Hematopoietic multipotent progenitor cell treated with erythropoietin and hydrocortisone succinate and interleukin-3 and kit ligand, for 15 days (in vitro differentiated cells): Measurements from ENCODE around the gene APEX1.

Source experiments
- DNase-seq: peaks from one replicate; pipeline ENCODE4 v3.0.0-alpha.2; 2015; ENCODE audit warnings: low spot score

The APEX1 gene

GRCh38 chr14:20454516-20455354, at the start of gene APEX1, which contains the start of gene OSGEP:
Gene APEX1 (plus strand): TSS chr14:20455226. CDS start chr14:20455646, 420 bp downstream.
Gene OSGEP (minus strand): TSS chr14:20454812. CDS start chr14:20454683, 129 bp downstream.
- DNase-seq, result peak; percentile 99

- DNase-seq, result no peak
Observed at GRCh38 chr14:20409226-20409625, 45.8 kb upstream of the APEX1 start.

GRCh38 chr14:20412411-20412810, 42.6 kb upstream of the APEX1 start:
- no peak for DNase-seq

- DNase-seq, result peak; percentile 68
Observed at GRCh38 chr14:20412876-20413743, 41.9 kb upstream of the APEX1 start, which contains the start of gene TEP1. Gene TEP1 (minus strand): TSS chr14:20413501. CDS start chr14:20408439, 5,062 bp downstream.

- no peak for DNase-seq
Observed at GRCh38 chr14:20413744-20414082, 41.3 kb upstream of the APEX1 start.

GRCh38 chr14:20415782-20416206, 39.2 kb upstream of the APEX1 start:
- peak; percentile 78 for DNase-seq

GRCh38 chr14:20416223-20416622, 38.8 kb upstream of the APEX1 start:
- DNase-seq, result no peak

- no peak for DNase-seq
Observed at GRCh38 chr14:20417250-20418186, 37.5 kb upstream of the APEX1 start.

GRCh38 chr14:20418501-20418909, 36.5 kb upstream of the APEX1 start:
- DNase-seq, result no peak

GRCh38 chr14:20419419-20419818, 35.6 kb upstream of the APEX1 start:
- DNase-seq, result no peak

GRCh38 chr14:20421267-20421666, 33.8 kb upstream of the APEX1 start:
- DNase-seq, result no peak

GRCh38 chr14:20422886-20423285, 32.1 kb upstream of the APEX1 start:
- DNase-seq, result no peak

GRCh38 chr14:20424851-20425250, 30.2 kb upstream of the APEX1 start:
- no peak for DNase-seq

GRCh38 chr14:20427231-20428009, 27.6 kb upstream of the APEX1 start:
- no peak for DNase-seq

GRCh38 chr14:20428010-20428365, 27.0 kb upstream of the APEX1 start:
- no peak for DNase-seq

GRCh38 chr14:20428802-20429201, 26.2 kb upstream of the APEX1 start:
- no peak for DNase-seq

GRCh38 chr14:20429801-20430669, 25.0 kb upstream of the APEX1 start:
- no peak for DNase-seq

- DNase-seq, result no peak
Observed at GRCh38 chr14:20434701-20435581, 20.1 kb upstream of the APEX1 start.
